Adrenal gland (tissue), 5 donors: ENCODE results near the gene ERCC2.

Experiments
- POLR2A ChIP-seq, 2 donors: fragments of 450-650 bp; IDR thresholded peaks; one replicate each; pipeline ENCODE4 v1.6.1; 2017; ENCODE audit warnings: antibody characterized with exemption in 2 of 2, mild to moderate bottlenecking in 2 of 2, moderate library complexity in 1 of 2
- TF ChIP-seq, protein P1 (sequence below), 6 experiments: fragments of 450-650 bp in 4 of 6; fragments of 200-600 bp in 2 of 6; sonication (generic) in 1 of 6; IDR thresholded peaks; 1 replicate in 5 of 6; 2 replicates in 1 of 6; pipeline versions ENCODE4 v1.5.1 to v1.8.0; 2016 to 2021; ENCODE audit warnings: antibody characterized with exemption in 6 of 6, mild to moderate bottlenecking in 2 of 6, moderate library complexity in 1 of 6
- donor health status: DM: no; HTN: no; CAD: no.

DNA sequence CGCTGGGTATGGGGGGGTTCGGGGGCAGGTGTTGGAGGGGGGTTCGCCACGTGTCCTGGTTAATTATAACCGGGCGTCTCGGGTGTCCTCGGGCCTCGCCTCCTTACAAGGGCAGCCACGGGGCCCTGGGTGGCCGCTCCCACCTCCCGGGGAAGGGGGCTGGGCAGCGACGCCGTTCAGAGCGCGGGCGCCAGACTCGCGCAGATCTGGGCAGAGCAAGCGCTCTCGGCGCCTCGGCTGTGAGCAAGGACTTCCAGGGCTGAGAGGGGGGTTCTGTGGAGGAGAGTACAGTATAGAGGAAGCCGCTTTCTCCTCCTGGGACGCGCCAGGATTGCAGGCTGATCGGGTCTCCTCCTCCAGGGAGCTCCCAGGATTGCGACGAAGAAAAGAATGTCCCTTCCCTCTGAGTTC is 46.7 kb downstream of the ERCC2 start:
- TF ChIP-seq, protein P1, sequence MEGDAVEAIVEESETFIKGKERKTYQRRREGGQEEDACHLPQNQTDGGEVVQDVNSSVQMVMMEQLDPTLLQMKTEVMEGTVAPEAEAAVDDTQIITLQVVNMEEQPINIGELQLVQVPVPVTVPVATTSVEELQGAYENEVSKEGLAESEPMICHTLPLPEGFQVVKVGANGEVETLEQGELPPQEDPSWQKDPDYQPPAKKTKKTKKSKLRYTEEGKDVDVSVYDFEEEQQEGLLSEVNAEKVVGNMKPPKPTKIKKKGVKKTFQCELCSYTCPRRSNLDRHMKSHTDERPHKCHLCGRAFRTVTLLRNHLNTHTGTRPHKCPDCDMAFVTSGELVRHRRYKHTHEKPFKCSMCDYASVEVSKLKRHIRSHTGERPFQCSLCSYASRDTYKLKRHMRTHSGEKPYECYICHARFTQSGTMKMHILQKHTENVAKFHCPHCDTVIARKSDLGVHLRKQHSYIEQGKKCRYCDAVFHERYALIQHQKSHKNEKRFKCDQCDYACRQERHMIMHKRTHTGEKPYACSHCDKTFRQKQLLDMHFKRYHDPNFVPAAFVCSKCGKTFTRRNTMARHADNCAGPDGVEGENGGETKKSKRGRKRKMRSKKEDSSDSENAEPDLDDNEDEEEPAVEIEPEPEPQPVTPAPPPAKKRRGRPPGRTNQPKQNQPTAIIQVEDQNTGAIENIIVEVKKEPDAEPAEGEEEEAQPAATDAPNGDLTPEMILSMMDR (IDR thresholded peaks at IDR 0.05): no peak
- TF ChIP-seq POLR2A (IDR thresholded peaks at IDR 0.05): no peak
